Activated gamma-delta T cell treated with anti-CD3 and anti-CD28 coated beads, Interleukin-2, amount 50 U/mL, for 16 hours (primary cell): ENCODE data around the gene GRAMD1B.

Experiments
- DNase-seq: peaks from one replicate; pipeline ENCODE4 v3.0.0-alpha.2; 2020; ENCODE audit warnings: low read depth

Gene GRAMD1B

GRCh38 chr11:123535401-123535800, 105.3 kb downstream of the GRAMD1B start:
- no peak for DNase-seq

GRCh38 chr11:123536690-123537437, 106.8 kb downstream of the GRAMD1B start:
- DNase-seq: no peak

GRCh38 chr11:123537726-123538125, 107.7 kb downstream of the GRAMD1B start:
- no peak for DNase-seq

- no peak for DNase-seq
These were observed 113.7 kb downstream of the GRAMD1B start for GRCh38 chr11:123543797-123544196.

DNA sequence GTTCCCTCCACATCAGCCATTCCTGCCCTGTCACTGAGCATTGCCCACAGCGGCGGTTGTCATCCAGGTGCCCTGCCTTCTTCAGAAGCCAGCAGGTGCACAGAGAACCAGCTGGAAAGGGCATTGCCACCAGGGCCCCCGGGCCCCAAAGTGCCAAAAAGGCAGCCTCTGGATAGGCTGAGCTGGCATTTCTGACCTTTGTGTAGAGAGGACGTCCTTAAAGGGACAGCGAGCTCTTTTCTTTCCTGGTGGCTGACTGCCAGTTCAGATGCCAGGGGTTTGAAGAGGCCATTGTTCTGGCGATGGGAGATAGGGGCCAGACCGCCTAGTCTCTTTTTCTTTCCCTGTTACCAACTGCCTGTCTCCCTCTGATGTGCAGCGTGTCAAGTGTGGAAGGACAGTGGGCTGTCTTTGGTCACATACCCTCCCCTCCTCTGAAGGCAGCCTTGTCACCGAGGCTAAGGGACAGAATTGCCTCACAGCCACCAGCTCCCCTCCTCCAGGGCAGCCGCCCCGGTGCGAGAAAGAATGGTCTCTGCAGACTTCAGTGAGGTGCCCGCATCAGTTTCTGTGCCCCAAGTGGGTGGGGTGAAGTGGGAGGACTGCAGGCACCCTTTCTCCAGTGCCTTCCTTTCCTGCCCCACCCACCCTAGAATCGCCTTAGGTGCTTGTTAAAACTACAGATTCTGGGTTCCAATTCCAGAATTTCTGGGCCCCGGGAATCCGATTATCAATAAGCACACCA, 114.7 kb downstream of the GRAMD1B start:
- no peak for DNase-seq

DNA sequence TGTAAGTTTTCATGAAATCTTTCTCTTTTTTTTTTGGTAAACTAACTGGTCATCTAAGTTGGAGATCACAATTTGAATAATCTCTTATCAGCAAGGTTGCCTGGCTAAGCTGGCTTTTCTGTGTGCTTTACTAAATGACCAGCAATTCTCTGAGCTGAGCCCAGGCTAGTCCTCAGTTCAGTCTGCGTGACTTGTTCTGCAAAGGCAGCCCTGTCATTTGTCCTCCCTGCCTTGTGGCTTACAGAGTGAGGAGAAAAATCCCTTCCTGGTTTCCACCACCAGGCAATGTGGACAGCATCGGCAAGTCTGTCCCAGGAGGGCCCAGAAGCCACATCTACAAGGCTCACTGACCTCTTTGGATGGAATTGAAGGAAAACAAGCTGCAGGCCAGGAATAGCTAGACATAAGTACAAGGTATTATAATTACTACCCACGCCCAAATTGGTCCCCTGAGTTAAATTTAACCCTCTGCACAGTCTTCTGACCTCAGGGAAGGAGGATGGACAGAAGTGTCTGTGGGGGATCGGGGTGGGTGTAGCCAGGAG, 115.7 kb downstream of the GRAMD1B start:
- DNase-seq: no peak

- DNase-seq: no peak
These were observed 116.4 kb downstream of the GRAMD1B start for GRCh38 chr11:123546515-123546914.

GRCh38 chr11:123547180-123547579, 117.1 kb downstream of the GRAMD1B start:
- no peak for DNase-seq

- no peak for DNase-seq
These were observed 118.7 kb downstream of the GRAMD1B start for GRCh38 chr11:123548774-123549173.

DNA sequence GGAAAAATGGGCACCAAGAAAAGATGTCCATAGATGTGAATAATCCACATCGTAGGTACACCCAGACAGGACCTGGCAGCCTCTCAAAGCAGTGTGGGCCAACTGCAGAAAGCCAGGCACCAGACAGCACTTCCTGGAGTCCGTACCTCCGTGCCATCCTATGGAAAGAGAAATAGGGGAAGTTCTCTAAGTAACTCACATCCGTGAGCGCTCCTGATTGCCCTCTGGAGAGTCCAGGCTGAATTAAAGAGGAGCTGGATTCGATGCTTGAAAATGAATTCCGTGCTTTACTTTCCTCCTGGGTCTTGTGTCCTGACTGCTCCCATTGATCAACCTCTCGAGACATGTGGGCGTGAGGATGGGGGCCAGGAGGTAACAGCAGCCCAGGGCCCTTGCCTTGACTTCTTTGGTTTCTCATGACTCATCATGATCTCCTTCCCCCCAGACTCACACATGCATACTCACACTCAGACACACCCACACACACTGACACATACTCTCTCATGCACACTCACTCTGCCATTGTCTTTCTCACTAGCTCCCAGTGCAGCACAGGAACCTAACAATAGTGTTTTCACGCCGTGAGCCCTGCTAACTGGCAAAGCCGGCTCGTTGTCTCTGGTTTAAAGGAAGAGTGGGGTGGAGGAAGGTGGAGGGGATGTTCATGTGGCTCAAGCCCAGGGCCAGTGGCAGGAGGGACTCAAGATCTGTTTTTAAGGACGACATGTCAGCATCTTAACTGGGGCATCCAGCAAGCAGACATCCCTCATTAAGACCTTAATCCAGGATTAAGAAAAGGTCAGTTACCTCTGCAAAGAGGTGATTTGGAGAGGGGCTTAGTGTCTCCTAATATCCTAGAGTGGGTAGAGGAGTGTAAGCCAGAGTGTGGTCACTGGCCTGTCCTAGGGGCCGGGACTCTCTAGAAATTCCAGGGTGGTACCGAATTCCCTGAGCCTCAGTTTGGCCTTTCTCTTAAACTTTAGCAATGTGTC, 120.2 kb downstream of the GRAMD1B start:
- DNase-seq: no peak

- no peak for DNase-seq
These were observed 121.0 kb downstream of the GRAMD1B start for GRCh38 chr11:123551079-123551478.

DNA sequence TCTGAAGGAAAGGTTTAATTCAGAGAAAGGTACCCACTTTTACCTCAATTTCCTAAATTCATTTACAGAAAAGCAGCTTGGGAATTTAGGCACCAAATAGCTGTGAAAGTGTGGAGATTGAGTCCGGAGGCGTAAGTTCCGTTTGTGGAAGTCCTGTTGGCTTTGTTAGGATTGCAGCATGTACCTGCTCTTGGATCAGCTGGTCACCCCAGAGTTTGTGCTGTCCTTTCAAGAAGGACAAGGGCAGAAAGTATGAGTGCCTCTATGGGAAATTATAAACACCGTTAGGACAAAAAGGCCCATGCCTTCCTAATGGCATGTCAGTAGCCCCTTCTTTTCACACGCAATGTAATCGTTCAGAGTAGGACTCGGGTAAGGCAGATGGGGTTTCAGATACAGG, 126.6 kb downstream of the GRAMD1B start:
- DNase-seq: no peak

DNA sequence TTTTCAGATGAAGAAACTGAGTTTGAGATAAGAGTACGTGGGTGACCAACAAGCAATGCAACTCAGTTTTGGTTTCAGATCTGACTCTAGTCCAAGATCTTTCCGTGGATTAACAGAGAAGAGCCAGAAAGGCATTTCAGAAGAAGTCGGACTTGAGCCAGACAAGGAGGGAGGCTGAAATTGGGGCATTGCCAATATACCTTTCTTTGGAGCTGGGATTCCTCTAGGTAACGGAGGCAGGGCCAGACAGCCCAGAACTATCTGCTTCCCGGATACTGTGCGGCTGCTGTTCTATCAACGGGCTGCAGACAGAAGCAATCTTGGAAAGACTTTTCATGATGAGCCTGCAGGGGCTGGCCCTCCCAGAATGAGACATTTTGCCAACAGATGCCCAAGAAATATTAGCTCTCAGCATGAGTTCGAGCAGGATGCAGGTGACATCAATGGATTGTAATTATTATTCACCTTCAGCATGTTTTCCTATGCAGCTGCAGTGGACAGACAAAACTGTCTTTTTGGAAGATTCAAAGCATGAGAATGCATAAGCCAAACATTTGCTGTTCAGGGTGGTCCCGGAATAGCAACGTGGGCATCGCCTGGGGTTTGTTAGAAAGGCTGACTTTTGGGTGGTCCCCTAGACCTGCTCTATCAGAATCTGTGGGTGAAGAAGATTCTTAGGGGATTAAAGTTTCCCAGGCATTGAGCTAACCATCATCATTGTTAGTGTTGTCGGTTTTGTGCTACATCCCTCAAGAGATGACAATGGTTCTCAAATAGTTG, 128.7 kb downstream of the GRAMD1B start:
- DNase-seq: no peak

DNA sequence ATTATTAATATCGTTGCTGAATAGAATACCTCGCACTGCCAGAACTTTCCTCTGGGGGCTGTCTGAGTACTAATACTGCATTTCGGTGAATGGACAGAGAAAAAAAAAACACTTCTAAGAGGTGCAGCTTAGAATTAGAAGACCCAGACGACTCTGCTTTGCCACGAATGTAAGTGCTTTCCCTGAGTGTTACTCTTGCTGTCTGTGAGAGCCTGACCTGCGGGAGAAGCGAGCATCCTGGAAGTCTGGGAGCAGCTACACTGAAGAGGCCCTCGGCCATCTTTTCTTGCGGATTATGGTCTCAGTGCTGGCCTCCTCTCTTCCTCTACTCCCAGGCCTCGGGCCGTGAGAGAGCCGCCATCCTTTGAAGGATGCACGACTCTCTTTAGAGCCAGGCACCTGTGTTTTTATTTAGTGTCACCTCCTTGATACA, 129.5 kb downstream of the GRAMD1B start:
- no peak for DNase-seq

DNA sequence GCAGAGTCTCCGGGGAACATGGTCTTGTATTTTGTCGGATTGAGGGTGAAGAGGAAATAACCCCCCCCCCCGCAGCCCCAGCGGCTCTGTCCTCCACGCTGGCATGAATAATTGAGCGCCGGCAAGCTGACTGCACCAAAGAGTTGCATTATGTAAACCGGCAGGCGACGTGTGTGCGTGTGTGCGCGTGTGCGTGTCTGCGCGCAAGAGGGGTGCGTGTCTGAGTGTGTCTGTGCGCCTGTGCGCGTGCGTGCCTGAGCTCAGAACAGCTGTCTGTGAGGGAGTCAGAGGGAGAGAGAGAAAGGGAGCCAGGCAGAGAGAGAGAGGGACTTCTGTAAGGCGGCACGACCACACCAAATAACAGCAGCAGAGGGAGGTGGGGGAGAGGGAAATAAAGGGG, 129.9 kb downstream of the GRAMD1B start:
- peak; percentile 17 for DNase-seq

DNA sequence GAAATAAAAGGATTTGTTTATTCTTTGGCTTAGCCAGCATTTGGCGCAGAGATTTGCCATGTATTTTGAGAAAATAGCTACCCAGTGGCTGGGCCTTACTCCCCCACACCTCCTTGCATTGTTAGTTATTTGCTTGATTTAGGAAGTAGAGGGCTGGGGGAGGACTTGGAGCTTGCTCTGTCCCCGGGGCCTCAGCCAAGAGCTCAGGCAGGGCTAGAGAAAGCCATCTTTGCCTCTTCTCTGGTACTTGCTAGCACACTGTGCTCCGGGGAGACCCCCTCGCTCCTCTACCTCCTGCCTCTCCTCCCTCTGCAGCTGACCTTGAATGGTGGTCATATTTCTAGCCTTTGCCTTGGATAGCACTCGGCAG, 131.3 kb downstream of the GRAMD1B start:
- no peak for DNase-seq

DNA sequence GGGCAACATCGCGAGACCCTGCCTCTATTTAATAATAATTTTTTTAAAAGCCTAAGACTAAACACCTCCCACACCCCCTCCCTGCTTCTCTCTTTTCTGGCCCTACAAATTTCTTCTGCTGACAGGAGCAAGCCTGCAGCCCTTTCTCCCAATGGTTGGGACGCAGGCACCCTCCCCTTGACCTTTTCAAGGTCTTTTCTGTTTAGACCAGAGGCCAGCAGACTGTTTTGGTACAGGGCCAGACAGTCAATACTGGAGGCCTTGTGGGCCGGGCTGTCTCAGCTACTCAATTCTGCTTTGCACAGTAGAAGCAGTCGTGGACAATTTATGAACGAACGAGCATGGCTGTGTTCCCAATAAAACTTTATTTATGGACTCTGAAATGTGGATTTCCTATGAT, 132.1 kb downstream of the GRAMD1B start:
- no peak for DNase-seq

DNA sequence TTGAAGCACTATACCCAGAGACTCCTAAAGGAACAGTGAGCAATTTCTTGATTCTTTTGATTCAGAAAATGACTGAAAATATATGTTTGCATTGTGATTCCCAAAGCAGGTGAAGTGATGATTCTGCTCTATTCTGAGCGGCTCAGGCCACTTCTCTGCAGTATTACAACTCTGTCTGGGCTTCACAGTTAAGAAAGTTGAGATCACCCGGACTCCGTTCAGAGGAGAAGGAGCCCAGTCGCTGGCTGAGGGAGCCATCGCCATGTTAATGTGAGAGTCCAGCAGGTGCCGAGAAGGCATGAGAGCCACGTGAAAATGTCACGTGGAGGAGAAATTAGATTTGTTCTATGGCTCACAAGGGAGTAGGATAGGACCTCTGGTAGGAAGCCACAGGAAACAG, 132.8 kb downstream of the GRAMD1B start:
- DNase-seq: no peak

GRCh38 chr11:123564221-123564620, 134.2 kb downstream of the GRAMD1B start:
- no peak for DNase-seq

- no peak for DNase-seq
These were observed 136.8 kb downstream of the GRAMD1B start for GRCh38 chr11:123566852-123567251.

DNA sequence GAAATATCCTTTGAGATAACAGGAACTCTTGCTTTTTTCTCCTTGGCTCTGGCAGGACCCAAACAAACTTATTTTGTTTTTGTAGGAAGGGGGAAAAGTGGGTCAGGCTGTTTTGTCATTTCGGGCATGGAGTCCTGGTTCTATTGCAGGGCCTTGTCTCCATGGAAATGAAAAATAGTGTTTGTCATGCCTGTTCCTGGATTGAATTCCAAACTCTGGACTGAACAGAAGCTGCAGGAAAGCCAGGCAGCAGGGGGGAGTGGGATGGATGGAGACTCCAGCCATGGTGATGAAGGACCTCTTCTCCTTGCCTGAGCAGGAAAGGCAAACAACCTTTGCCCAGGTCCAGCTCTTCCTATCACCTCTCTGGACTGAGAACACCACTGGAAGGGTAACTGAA, 137.4 kb downstream of the GRAMD1B start:
- no peak for DNase-seq
